HG02759 (cell line): ENCODE measurements around the gene PLXNA4.

Experiments
- ATAC-seq: cut with Tn5 transposase; IDR thresholded peaks from one replicate; pipeline ENCODE4 v1.9.1; 2021; ENCODE audit warnings: mild to moderate bottlenecking, moderate library complexity; ENCODE audit not compliant: unreplicated experiment

The PLXNA4 gene

GRCh38 chr7:132423594-132424200 lies 152.6 kb downstream of the PLXNA4 start:
- no peak for ATAC-seq

DNA sequence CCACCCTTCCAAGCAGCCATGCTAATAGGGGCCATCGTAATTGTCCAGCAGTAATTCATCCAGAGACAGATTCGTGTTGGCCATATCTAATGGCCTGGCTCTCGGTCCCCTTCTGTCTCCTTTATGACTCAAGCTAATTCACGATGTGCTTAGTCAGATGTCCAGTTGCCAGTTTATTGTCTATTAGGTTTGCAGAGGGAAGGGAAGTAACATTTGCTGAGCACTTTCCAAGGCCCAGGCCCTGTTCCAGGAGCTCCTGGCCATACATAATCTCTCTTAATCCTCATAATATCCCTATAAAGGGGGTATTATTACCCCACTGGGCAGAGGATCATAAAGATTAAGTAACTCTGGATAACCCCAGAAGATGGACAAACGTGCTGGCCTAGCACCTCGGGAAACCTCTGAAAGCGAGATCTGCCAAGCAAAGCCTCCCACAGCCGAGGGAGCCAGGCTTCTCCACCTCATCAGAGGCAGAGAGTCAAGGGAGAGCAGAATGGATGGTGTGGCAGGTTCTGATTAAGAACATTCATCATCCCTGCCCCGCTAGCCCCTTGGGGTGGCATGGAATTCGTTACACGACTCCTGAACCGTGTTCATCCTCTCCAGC lies 153.7 kb downstream of the PLXNA4 start:
- ATAC-seq: no peak

DNA sequence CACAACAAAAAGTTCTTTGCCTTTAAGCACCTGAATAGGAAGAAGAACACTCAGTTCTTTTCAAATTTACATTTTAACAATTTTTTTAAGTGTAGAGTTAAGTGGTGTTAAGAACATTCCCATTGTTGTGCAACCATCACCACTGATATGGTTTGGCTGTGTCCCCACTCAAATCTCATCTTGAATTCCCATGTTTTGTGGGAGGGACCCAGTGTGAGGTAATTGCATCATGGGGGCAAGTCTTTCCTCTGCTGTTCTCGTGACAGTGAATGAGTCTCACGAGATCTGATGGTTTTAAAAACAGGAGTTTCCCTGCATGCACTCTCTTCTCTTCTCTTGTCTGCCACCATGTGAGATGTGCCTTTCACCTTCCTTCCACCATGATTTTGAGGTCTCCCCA lies 155.7 kb downstream of the PLXNA4 start:
- no peak for ATAC-seq

DNA sequence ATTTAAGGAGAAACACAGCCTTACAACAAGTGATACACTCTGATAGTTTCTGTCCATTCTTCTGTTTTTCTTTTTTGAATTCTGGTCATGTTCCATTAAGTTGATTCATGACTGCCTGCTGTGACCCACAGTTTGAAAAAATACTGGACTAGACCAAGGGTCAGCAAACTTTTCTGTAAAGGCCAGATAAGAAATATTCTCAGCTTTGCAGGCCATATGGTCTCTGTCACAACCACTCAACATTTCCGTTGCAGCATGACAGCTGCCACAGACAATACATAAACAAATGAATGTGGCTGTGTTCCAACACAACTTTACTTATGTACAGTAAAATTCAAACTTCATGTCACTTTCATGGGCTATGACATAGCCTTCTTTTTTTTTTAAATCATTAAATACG lies 156.7 kb downstream of the PLXNA4 start:
- no peak for ATAC-seq

DNA sequence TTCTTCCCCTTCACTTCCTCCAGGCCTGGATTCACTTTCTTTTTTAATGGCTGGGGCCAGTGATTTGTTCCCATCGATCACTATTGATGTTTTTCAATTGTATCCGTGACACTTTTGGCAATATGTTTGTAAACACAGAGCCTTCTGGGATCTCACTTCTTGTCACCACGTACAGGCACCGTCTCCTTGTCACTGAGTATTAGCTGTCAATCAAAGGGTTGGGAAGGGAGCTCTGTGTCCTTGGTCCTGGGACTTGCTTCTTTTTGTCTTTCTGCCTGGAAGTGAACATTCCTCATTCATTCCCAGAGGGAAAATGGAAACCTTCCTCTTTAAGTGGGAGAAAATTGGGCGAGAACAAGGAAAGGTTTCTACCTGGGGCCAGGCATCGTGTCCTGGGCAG lies 157.4 kb downstream of the PLXNA4 start:
- no peak for ATAC-seq

GRCh38 chr7:132417103-132417906 lies 159.0 kb downstream of the PLXNA4 start:
- ATAC-seq: no peak

GRCh38 chr7:132416395-132416794 lies 159.9 kb downstream of the PLXNA4 start:
- no peak for ATAC-seq

DNA sequence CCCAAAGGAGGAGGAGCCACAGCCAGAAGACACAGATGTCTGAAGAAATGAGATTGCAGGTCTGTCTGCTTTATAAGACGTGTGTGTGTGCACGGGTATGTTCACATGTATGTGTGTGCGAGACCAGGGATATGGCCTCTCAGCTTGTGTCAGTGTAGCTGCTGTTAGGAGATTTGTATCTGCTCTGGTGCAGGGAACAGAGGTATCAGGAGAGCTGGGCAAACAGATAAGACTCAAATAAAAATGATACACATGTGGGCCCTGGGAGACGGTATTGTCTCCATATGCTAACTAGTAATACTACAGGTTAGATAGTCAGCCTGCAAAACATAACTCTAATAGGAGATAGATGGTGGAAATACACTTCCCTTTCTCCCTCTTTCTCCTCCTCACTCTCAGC lies 161.0 kb downstream of the PLXNA4 start:
- ATAC-seq: no peak

- no peak for ATAC-seq
These were observed 161.4 kb downstream of the PLXNA4 start for GRCh38 chr7:132414857-132415256.

DNA sequence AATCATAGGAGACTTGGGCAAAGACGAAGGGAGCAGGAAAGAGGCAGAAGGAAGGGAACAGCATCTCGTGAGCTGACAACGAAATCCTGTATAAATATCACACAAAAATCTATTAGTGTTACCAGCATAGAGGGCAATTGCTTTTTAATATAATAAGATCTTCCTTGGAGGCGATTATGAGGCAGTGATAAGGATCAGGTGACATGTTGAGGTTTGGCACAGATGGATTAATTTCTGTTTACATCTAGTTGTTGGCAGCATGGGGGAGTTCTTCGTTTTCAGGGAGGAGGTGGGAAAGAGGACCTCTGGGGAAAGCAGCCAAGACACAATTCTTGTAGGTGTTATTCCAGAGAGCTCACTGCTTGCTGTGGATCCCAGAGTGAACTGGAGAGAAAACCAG lies 163.8 kb downstream of the PLXNA4 start:
- no peak for ATAC-seq

DNA sequence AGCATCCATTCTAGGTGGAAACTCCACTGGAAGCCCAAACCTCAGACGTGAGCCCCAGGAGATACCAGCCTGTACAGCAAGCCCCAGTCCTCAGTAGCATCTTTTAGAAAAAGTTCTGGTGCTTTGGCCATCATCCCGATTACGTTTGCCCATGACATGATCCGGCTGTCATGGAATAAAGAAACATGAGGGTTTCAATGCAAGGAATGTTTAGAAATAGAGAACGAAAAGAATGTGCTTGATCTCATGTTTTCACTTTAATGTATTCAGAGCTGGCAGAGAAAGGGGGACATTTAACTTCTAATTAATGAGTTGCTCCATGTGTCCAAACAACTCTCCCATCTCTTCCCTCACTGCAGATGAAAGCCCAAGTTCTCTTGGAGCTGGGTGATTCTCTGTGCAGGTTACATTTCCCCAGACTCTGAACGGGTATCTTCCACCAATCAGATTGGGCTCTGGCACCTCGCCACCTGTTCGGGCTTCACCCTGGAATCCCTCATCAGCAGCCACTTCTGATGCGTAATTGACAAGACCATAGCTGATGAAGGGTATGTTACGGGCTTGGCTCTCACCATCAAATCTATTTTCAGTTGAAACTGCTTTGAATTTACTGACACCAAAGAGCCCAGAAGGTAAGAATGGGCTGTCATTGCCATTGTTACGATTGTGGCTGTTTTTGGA lies 165.3 kb downstream of the PLXNA4 start:
- ATAC-seq: no peak

DNA sequence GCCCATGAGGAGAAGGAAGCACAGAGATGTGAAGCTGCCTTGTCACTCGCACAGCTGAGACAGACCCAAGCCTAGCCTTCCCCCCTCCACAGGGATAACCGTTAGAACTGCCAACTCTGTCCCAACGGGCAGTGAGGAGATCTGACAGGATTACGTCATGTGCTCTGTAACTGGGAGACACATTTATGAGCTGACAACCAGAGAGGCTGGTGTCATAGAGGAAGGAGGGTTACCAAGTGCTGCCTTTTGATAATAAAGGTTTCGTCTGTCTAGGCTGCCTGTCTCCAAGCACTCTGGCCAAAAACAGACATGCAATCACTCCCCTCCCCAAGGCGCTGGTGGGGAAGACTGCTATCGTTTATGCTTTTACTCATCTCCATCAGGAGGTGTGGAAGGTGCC lies 165.9 kb downstream of the PLXNA4 start:
- no peak for ATAC-seq

DNA sequence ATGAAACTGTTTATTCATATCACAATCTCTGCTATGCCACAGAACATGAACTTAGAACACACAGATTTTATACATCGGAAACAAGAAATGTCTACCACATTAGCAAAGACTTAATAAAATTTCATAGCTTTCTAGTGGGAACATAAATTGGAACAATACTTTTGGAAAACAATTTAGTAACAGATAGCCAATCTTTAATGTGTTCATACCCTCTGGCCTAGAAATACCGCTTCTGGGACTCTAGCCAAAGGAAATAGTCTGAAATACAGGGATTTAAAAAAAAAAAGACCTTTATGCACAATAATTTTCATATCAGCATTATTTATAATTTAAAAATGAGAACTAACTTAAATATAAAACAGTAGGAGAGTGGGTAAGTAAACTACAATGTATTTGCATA lies 168.5 kb downstream of the PLXNA4 start:
- ATAC-seq: no peak

- ATAC-seq: no peak
These were observed 170.2 kb downstream of the PLXNA4 start for GRCh38 chr7:132406039-132406438.

- no peak for ATAC-seq
These were observed 172.0 kb downstream of the PLXNA4 start for GRCh38 chr7:132404261-132404660.

- no peak for ATAC-seq
These were observed 172.7 kb downstream of the PLXNA4 start for GRCh38 chr7:132403465-132404110.

DNA sequence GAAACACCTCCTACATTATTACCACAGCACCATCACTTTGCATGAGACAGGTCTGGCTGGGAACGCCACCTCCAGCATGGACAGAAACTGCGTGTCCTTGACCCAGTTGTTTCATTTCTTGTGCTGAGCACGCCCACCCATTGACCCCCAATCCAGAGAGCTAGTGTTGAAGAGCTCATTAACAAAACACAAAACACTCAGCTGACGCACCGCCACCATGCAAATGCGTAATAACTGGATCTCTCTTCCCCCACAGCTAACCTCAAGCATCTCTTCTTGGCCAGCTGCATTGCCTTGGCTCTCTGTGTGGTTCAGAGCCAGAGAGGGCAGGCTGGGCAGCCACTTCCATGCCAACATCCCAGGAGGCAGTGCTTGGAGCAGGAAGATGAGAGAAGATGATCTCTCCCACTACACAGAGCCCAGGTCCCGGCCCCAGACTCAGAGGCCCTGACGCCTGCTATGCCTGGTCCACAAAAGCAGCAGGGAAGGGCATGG lies 173.5 kb downstream of the PLXNA4 start:
- ATAC-seq: no peak

GRCh38 chr7:132402096-132402495 lies 174.2 kb downstream of the PLXNA4 start:
- ATAC-seq: no peak

DNA sequence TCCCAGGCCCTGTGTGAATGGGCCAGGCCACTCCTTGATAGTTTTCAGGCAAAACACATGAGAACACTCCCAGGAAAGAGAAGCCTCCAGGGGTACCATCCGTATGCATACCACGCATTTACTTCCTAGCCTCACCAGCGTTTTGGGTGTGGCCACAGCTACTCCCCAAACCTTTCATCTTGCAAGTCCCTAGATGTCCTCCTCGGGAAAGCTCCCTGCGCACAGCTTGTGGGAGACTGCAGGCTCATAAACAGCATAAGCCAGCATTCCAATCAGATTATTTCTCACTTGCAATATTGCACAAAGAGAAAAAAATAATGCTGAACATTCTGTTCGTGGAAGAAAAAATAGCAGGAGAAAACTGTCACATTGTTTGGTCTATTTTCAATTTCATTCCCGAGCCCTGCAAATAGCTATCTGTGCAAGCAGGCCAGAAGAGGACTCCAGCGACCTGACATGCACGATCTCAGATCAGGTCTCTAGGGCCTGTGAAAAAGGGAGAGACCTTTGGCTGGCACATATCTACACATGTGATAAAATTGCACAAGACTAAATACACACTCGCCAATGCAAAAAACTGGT lies 175.6 kb downstream of the PLXNA4 start:
- no peak for ATAC-seq

DNA sequence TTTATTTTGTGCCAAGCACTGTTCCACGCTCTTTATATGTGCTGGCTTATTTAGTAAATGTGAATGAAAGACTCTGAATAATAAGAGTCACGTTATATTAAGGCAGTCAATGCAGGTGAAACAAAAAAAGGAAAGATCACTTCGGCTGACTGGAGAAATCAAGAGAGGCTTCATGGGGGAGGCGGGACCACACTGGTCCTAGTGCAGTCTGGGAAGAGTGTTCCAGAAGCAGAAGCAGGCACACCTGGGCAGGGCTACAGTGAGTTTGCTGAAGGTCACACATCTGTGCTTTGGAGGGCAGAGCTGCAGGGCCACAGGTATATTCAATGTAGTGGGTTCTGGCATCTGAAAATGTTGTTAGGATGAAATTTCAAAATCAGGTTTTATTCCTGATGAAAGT lies 176.9 kb downstream of the PLXNA4 start:
- ATAC-seq: no peak
